Brain microvascular endothelial cell (primary cell): Measurements from ENCODE around the gene MACROH2A1.
A peak's percentile ranks its signal among the peaks of the same experiment; 100 is the strongest.

Source experiments
- DNase-seq: peaks from one replicate; pipeline ENCODE4 v3.0.0-alpha.2; 2020
- H3K27ac ChIP-seq: fragments of 250-450 bp; sonication (Bioruptor Pico); 2 replicates; pipeline ENCODE4 v1.5.1; 2020; ENCODE audit warnings: mild to moderate bottlenecking, moderate library complexity
- H3K27me3 ChIP-seq: fragments of 250-450 bp; sonication (Bioruptor Pico); replicated peaks from 2 replicates; pipeline ENCODE4 v1.5.1; 2020; ENCODE audit warnings: mild to moderate bottlenecking
- H3K36me3 ChIP-seq: fragments of 250-450 bp; sonication (Bioruptor Pico); replicated peaks from 2 replicates; pipeline ENCODE4 v1.5.1; 2020; ENCODE audit warnings: mild to moderate bottlenecking
- H3K4me3 ChIP-seq: 2 replicates; pipeline ENCODE4 v1.5.1; 2011; ENCODE audit warnings: low read depth, mild to moderate bottlenecking, control low read depth, low read length, moderate library complexity
- CTCF ChIP-seq: IDR thresholded peaks from 2 replicates; pipeline ENCODE4 v1.5.1; 2011; ENCODE audit warnings: low read depth, mild to moderate bottlenecking, moderate library complexity, low read length, control low read depth, inconsistent platforms; ENCODE audit errors: missing control alignments
- in situ Hi-C: cut with HindIII; loops from 2 replicates; pipeline ENCODE4 v1.10.0; 2017; ENCODE audit warnings: low sequenced_read_pairs, low pct_ligation_motif_present

Gene MACROH2A1

DNA sequence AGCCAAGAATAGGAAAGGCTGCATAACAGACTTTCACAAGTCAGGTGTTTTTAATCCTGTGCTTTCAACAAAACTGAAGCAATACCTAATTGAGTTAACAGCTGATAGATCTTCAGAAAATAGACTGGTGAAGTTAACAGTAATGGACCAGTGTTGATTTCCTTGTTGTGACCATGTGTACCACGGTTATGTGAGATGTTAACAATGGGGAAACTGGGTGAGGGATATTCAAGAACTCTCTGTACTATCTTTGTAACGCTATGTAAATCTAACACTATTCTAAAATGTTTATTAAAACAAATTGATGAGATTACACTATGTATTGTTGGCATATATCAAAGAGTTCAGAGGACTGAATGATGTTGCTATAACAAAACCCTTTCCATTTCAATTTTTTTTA, 36.9 kb downstream of the MACROH2A1 start:
- TF ChIP-seq CTCF: no peak
- DNase-seq: no peak
- Histone ChIP-seq H3K4me3 (no peak overlapping the region), H3K27me3 (no peaks in the 10 kb centered on the region), H3K36me3 (peaks cover 31% of the 10 kb centered on the region), H3K27ac (no peak overlapping the region)
- in situ Hi-C loops: no loop called here

DNA sequence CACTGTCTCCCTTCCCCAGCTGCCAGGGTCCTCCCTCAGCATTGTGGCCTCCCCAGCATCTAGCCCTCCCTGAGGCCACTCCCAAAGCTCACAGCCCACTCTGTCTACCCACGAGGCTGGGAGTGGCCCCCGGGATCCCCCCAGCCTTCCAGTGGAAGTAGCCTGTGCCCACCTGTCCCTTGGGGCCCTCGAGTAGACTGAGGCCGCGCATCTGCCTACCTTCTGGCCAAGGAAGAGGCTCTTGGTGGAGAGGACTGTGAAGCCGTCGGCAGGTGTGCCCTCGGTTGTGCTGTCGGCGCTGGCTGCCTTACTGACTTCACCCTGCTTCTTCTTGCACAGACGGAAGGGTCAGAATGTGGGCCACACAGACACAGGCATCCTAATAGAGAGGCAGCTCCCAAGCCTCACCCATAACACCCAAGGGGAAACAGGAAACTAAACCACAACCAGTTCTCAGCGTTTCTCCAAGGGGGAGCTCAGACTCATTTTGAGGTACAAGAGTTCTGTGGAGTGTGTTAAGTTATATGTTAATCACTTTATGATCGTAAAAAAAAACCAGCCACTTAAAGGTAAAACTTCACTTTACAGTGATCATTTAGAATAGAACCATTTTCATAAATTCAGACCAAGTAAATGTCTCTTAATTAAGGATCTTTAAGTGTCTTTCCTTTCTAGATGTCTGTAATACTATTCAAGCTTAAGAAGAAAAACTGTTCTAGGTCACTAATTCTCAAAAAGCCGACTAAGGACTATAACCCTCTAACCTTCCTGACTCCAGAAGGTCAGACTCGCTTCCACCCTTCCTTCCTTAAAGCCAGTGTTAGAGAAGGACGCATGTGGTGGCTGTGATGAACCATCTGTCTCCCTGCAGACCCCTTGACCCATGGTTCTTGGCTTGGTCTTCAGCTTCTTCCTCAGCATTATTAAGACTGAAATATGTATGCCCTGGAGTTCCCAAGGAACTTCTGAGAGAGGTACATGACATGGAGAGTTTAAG, 38.5 kb downstream of the MACROH2A1 start:
- in situ Hi-C loops: no loop called here
- H3K36me3 ChIP-seq: peaks cover 29% of the 10 kb centered on the region
- no peak overlapping the region for H3K4me3 ChIP-seq
- no peak for TF ChIP-seq CTCF
- no peaks in the 10 kb centered on the region for H3K27me3 ChIP-seq
- no peak for DNase-seq
- no peak overlapping the region for H3K27ac ChIP-seq

- DNase-seq: no peak
- Histone ChIP-seq H3K27me3 (no peaks in the 10 kb centered on the region), H3K36me3 (peaks cover 31% of the 10 kb centered on the region), H3K27ac (no peak overlapping the region), H3K4me3 (no peak overlapping the region)
- in situ Hi-C loops: no loop called here
- TF ChIP-seq CTCF: no peak
Measured at GRCh38 chr5:135359374-135360165, 39.5 kb downstream of the MACROH2A1 start.

- no peak overlapping the region for H3K4me3 ChIP-seq
- H3K36me3 ChIP-seq: peaks cover 31% of the 10 kb centered on the region
- no peaks in the 10 kb centered on the region for H3K27me3 ChIP-seq
- in situ Hi-C loops: no loop called here
- DNase-seq: no peak
- no peak overlapping the region for H3K27ac ChIP-seq
- no peak for TF ChIP-seq CTCF
Measured at GRCh38 chr5:135357685-135358084, 41.3 kb downstream of the MACROH2A1 start.

- Histone ChIP-seq H3K36me3 (peaks cover 33% of the 10 kb centered on the region), H3K27me3 (no peaks in the 10 kb centered on the region), H3K27ac (peak overlapping the region; percentile 22), H3K4me3 (no peak overlapping the region)
- TF ChIP-seq CTCF: no peak
- DNase-seq: peak; percentile 76
- in situ Hi-C loops: no loop called here
Measured at GRCh38 chr5:135356522-135357318, 42.3 kb downstream of the MACROH2A1 start.
